GM08714 (cell line): Measurements from ENCODE around the gene RTN4RL1.

Experiments
- H3K4me3 ChIP-seq: fragments of 200-500 bp; sonication (Bioruptor generic); 2 replicates; pipeline ENCODE4 v1.5.1; 2014; ENCODE audit warnings: mild to moderate bottlenecking, low read length, inconsistent platforms
- ZNF274 ChIP-seq: IDR thresholded peaks from 2 replicates; pipeline ENCODE4 v1.6.1; 2012; ENCODE audit warnings: mild to moderate bottlenecking, low read depth, low read length

The RTN4RL1 gene

GRCh38 chr17:2029911-2030778 lies 5.0 kb upstream of the RTN4RL1 start, which contains the start of gene DPH1:
Gene DPH1 (plus strand): TSS chr17:2030153. CDS start chr17:2030170, 17 bp downstream.
- H3K4me3 ChIP-seq = peak within 1 kb of the TSS; percentile 92
- TF ChIP-seq ZNF274 = no peak

- H3K4me3 ChIP-seq = no peak overlapping the region
- TF ChIP-seq ZNF274 = no peak
Observed at GRCh38 chr17:2028737-2029136, 3.6 kb upstream of the RTN4RL1 start.

GRCh38 chr17:2028234-2028614 lies 3.1 kb upstream of the RTN4RL1 start:
- TF ChIP-seq ZNF274 = no peak
- H3K4me3 ChIP-seq = no peak overlapping the region

GRCh38 chr17:2027528-2028233 lies 2.5 kb upstream of the RTN4RL1 start:
- no peak for TF ChIP-seq ZNF274
- no peak overlapping the region for H3K4me3 ChIP-seq

- H3K4me3 ChIP-seq = peak overlapping the region; percentile 20; the same call in 1 of the 2 replicates
- no peak for TF ChIP-seq ZNF274
Observed at GRCh38 chr17:2025622-2026309, 632 bp upstream of the RTN4RL1 start.

GRCh38 chr17:2024572-2025219 lies 438 bp downstream of the RTN4RL1 start:
- TF ChIP-seq ZNF274 = no peak
- H3K4me3 ChIP-seq = no peak overlapping the region; the same call in 1 of the 2 replicates

- no peak for TF ChIP-seq ZNF274
- H3K4me3 ChIP-seq = no peak overlapping the region
Observed at GRCh38 chr17:2023692-2024571, 1.2 kb downstream of the RTN4RL1 start.

- H3K4me3 ChIP-seq = no peak overlapping the region
Observed at GRCh38 chr17:2023256-2023655, 1.9 kb downstream of the RTN4RL1 start.

GRCh38 chr17:2022647-2023240 lies 2.4 kb downstream of the RTN4RL1 start:
- no peak overlapping the region for H3K4me3 ChIP-seq
- no peak for TF ChIP-seq ZNF274

More at GRCh38 chr17:2023256-2023655, 1.9 kb downstream of the RTN4RL1 start:
- no peak for TF ChIP-seq ZNF274

- H3K4me3 ChIP-seq = no peak overlapping the region
- no peak for TF ChIP-seq ZNF274
Observed at GRCh38 chr17:2020721-2021120, 4.4 kb downstream of the RTN4RL1 start.

GRCh38 chr17:2019723-2020122 lies 5.4 kb downstream of the RTN4RL1 start:
- no peak overlapping the region for H3K4me3 ChIP-seq
- TF ChIP-seq ZNF274 = no peak

GRCh38 chr17:2018716-2019510 lies 6.2 kb downstream of the RTN4RL1 start:
- no peak for TF ChIP-seq ZNF274
- no peak overlapping the region for H3K4me3 ChIP-seq
